ENCODE measurements around the gene DNAJC2.
"Not testable (repeated sequence)": the region's sequence is repeated elsewhere in the genome, so short reads cannot be mapped to it uniquely, and the experiment has no call there.

Gene DNAJC2

GRCh38 chr7:103341466-103341865 lies 3.1 kb downstream of the DNAJC2 start:
- DNase-seq (ENCODE audit: low spot score), result no peak

DNA sequence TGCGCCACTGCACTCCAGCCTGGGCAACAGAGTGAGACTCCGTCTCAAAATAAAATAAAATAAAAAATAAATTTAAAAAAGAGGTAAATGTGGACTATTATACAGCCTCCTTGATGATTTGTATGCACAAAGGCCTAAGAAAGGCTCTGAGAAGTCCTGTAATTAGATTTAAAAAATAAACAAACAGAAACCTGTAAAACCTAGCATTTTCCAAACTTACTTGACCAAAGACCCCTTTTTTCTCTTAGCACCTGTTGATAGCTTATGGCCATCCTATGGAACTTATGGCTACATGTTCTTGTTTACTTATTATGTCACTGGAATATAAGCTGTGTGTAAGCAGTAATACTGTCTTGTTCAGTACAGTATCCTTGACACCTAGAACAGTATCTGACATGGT lies 5.7 kb downstream of the DNAJC2 start:
- no peak for DNase-seq (ENCODE audit: low spot score)

DNA sequence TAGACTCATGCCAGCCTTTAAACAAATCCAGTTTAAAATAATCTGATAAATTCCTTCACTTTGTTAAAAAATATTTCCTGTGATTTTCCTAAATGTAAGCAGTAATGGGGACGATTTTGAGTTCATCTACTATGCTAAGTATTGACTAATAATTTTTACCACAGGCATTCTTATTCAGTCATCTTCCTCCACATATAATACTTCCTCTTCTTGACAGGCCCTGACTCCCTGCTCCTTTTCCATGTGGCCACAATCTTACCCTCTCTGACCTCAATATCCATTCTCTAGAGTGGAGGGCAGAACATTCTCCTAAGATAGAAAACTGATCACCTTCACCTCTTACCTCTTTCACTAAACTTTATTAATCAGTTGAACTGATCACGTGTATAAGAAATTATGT lies 7.8 kb downstream of the DNAJC2 start:
- DNase-seq (ENCODE audit: low spot score), result no peak

GRCh38 chr7:103325744-103326143 lies 18.8 kb downstream of the DNAJC2 start:
- DNase-seq (ENCODE audit: low spot score), result no peak

- no peak for DNase-seq (ENCODE audit: low spot score)
These were observed 27.6 kb downstream of the DNAJC2 start for GRCh38 chr7:103317009-103317408.

DNA sequence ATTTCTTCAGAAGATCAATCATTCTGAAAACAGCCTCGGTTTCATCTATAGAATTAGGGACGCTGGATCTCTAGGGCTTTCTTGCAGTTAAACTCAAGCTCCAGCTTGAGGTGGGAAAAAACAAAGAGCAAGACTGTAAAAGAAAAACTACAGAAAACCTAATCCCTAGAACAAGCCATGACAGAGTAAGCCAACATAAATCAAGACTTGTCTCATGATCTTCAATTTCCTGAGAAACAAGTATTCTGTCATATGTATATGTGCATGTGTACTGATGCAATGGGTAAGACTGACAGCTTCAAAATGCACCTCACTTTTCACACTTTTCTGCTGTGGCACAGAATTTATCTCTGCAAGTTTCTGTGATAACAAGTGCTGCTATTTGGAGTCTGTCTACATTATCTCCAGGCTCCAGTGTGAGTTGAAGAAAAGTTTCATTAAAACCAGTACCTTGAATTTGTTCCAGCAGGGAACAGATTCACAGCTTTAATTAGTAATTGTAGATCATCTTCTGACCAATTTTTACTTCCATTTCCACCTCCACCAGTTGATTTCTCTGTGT lies 28.1 kb downstream of the DNAJC2 start:
- DNase-seq (ENCODE audit: low spot score), result no peak

DNA sequence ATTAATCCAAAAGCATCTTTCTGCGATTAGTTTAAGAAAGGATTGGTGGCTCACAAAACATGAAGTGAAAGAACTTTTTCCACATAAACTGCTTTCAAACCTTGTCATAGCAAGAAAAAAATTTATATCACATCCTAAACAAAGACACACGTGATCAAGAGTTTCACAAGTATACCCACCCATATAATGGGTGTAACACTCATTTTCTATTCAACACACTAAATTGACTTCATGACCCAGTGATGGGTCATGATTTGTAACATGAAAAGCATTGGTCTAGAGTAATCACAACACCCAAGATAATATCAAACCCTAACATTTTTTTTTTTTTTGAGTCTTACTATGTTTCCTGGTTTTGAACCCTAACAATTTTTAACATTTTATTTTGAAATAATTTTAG lies 29.7 kb downstream of the DNAJC2 start:
- DNase-seq (ENCODE audit: low spot score), result no peak

GRCh38 chr7:103307503-103308231 lies 36.9 kb downstream of the DNAJC2 start:
- DNase-seq (ENCODE audit: low spot score), result no peak

DNA sequence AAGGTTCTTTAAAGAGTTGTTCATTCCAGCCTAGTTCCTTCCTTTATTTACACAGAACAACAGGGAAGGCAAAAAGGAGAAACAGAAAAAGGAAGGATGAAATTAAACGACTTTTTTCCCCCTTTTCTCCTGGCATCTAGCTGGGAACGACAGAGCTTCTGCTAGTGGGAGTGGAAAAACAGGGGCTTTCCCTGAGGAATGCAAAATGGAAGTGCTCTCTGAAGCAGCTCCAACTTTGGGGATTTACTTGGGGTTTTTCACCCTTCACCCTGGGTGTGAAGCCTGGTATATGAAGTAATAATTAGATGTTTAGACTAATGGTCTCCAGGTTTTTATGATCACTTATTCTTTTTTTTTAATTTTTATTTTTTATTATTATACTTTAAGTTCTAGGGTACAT lies 43.1 kb downstream of the DNAJC2 start:
- no peak for DNase-seq (ENCODE audit: low spot score)

DNA sequence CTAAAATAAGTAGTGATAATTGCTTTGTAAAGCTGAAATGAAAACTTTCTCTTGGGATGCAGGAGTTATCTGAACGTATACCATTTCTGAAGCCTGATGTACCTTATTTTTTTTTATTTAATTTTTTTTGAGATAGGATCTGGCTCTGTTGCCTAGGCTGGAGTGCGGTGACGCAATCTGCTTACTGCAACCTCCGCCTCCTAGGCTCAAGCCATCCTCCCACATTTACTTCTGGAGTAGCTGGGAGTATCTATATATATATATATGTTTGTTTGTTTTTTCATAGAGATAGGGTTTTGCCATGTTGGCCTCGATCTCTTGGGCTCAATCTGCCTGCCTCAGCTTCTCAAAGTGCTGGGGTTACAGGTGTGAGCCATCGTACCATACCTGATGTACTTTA lies 44.9 kb downstream of the DNAJC2 start:
- no peak for DNase-seq (ENCODE audit: low spot score)

DNA sequence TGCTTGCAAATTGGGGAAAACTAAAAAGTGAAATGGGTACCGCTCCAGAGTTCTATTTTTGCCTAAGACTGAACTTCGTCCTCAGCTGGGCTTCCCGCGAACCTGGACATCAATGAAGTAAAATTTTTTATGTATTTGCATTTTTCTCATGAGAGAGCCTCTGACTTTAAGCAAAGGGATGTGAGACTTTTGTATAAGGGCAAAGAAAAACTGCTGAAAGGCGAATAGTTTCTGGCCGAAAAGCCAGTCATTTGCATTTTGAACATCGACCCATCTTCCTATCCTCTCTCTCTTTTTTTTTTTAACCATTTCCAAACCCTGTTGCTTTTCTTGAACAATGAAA lies 46.8 kb downstream of the DNAJC2 start:
- DNase-seq (ENCODE audit: low spot score), result no peak

GRCh38 chr7:103296901-103297836 lies 47.4 kb downstream of the DNAJC2 start, which contains the start of gene PMPCB:
Gene PMPCB, plus strand, starts transcription at chr7:103297435. Its CDS starts 25 bp downstream, at chr7:103297460.
- peak; percentile 93 for DNase-seq (ENCODE audit: low spot score)

DNA sequence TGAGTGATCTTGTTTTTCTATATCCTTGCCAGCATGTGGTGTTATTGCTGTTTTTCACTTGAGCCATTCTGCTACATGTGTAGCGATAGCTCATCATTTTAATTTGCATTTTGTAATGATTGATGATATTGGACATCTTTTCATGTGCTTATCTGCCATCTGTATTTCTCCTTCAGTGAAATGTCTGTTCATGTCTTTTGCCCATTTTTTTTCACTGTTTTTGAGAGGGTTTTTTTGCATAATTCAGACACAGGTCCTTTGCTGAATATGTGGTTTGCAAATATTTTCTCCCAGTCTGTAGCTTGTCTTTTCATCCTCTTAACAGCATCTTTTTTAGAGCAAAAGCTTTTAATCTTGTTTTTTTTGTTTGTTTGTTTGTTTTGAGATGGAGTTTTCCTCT lies 51.0 kb downstream of the DNAJC2 start:
- DNase-seq (ENCODE audit: low spot score), result no peak

DNA sequence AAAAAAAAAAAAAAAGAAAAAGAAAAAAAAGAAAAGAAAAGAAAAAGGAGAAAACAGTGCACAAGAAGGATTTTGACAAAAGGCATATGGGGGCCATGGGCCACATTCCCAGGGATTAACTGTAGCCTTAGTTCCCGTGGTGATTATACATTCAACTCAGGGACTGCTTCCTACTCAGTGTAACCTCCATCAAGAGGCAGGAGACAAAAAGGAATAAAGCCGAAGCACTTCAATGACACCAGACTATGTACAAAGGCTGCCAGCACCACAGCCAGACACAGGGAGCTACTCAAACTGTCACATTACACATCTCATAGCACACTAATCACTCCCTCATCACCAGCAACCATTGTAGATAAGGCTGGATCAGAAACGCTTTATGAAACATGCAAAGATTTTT lies 52.4 kb downstream of the DNAJC2 start:
- DNase-seq (ENCODE audit: low spot score), result no peak

GRCh38 chr7:103282802-103283427 lies 61.7 kb downstream of the DNAJC2 start:
- DNase-seq (ENCODE audit: low spot score), result not testable (repeated sequence)

DNA sequence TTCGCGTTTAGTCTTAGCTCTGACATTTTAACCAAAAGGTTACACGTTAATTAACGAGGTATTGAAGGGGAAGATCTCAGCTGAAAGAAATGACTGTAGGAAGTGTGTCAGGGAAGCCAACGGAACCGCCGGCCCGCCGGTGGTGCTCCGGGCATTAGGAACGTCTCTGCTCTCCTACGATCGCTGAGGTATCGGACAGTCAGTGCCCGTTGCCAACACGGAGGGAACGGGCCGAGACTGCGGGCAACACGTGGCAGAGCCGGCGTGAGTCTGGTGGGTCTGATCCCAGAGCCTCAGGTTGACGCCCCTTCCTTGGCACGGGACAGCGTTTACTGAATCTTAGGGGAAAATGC lies 63.8 kb downstream of the DNAJC2 start:
- DNase-seq (ENCODE audit: low spot score), result not testable (repeated sequence)

GRCh38 chr7:103279963-103280802 lies 64.4 kb downstream of the DNAJC2 start:
- DNase-seq (ENCODE audit: low spot score), result peak; percentile 17

DNA sequence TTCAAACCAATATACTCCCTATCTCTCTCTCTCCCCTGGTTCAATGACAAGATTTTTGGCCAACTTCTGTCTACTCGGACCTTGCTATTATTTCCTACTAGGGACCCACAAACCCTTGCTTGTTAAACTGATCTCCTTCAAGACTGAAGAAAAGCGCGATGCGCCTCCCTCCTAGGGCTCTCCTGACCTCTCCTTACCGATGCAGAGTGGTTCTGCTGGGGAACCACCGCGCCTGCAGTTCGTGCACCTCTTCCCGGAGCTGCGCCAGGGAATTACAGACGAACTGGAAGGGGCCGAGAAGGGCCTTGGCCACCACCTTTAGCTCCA lies 65.0 kb downstream of the DNAJC2 start:
- DNase-seq (ENCODE audit: low spot score), result not testable (repeated sequence)

DNA sequence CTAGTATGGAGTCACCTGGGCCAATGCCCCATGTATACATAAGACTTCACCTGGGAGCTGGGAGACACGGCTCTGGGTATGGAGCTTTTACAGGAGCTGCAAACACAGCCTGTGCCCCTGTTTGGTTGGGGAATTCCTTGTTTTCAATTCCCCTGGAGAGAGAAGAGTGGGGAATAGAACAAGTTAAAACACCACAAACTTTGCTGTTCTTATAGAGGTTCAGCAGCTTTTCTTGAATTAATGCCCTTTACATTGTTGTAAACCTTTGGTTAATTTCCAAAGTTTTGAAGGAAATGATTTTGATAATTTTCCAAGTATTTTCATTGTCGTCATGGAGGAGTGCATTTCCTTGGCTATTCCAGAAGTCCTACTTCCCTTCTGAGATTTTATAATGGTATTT lies 66.4 kb downstream of the DNAJC2 start:
- not testable (repeated sequence) for DNase-seq (ENCODE audit: low spot score)

DNA sequence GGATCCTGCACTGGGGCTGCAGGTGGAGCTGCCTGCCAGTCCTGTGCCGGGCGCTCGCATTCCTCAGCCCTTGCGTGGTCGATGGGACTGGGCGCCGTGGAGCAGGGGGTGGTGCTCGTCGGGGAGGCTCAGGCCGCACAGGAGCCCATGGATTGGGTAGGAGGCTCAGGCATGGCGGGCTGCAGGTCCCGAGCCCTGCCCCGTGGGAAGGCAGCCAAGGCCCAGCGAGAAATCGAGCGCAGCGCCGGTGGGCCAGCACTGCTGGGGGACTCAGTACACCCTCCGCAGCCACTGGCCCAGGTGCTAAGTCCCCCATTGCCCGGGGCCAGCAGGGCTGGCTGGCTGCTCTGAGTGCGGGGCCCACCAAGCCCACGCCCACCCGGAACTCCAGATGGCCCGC lies 69.7 kb downstream of the DNAJC2 start:
- DNase-seq (ENCODE audit: low spot score), result not testable (repeated sequence)

GRCh38 chr7:103273374-103273773 lies 71.2 kb downstream of the DNAJC2 start:
- not testable (repeated sequence) for DNase-seq (ENCODE audit: low spot score)

DNA sequence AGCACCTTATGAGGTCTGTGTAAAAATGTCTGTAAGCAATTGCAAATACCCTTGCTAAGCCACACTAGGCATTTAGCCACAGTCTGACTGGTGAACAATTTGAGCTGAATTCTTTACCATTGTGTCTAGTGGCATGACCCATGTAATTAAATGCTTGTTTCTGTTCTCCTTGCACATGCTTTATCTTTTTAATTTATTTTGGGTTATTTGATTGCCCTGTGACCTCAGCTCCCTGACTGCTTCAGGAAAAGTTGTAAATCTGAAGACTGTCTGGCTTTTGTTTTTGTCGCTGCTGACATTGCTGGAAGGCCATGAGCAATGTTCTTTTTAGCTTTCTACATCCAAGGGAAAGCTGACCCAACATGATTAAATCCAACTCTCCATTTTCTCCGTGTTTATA lies 78.3 kb downstream of the DNAJC2 start:
- DNase-seq (ENCODE audit: low spot score), result not testable (repeated sequence)

All from iPS-NIHi11 (cell line).